GM06990 (cell line): ENCODE measurements around the gene BCAR1.

Experiments
- DNase-seq: peaks from one replicate; pipeline ENCODE4 v3.0.0-alpha.2; 2011; ENCODE audit not compliant: insufficient read length; ENCODE audit errors: extremely low read depth
- H3K27me3 ChIP-seq: replicated peaks from 2 replicates; pipeline ENCODE4 v1.6.0; 2011; ENCODE audit warnings: low read length; ENCODE audit not compliant: control insufficient read depth, insufficient read depth
- H3K36me3 ChIP-seq: 2 replicates; pipeline ENCODE4 v1.5.1; 2011; ENCODE audit warnings: low read length; ENCODE audit not compliant: control insufficient read depth, insufficient read depth
- H3K4me3 ChIP-seq: replicated peaks from 2 replicates; pipeline ENCODE4 v1.5.1; 2011; ENCODE audit warnings: low read depth, mild to moderate bottlenecking, control low read depth, low read length
- TF ChIP-seq, protein P1 (sequence below): IDR thresholded peaks from 2 replicates; pipeline ENCODE4 v1.5.1; 2011; ENCODE audit warnings: low read length, control low read depth, mild to moderate bottlenecking, inconsistent platforms; ENCODE audit not compliant: insufficient read depth, poor library complexity, severe bottlenecking

BCAR1 gene

DNA sequence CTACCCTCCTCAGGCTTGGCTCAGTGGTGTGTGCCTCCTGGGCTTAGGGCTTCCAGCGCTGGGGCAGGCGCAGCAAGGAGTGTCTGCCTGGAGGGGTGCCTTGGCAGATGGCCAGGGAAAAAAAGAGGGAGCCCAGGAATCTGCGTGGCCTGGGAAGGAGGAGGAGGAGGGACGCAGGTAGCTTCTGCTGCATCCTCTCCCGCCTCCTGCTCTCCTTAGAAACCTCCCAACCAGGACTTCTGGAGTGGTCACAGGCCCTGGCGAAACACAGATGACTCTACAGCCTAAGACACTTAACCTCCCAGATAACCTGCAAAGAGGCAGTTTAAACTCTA lies 7.3 kb upstream of the BCAR1 start:
- Histone ChIP-seq H3K27me3 (no peaks in the 10 kb centered on the region), H3K4me3 (no peak overlapping the region), H3K36me3 (no peaks in the 10 kb centered on the region)
- no peak for DNase-seq
- TF ChIP-seq, protein P1, sequence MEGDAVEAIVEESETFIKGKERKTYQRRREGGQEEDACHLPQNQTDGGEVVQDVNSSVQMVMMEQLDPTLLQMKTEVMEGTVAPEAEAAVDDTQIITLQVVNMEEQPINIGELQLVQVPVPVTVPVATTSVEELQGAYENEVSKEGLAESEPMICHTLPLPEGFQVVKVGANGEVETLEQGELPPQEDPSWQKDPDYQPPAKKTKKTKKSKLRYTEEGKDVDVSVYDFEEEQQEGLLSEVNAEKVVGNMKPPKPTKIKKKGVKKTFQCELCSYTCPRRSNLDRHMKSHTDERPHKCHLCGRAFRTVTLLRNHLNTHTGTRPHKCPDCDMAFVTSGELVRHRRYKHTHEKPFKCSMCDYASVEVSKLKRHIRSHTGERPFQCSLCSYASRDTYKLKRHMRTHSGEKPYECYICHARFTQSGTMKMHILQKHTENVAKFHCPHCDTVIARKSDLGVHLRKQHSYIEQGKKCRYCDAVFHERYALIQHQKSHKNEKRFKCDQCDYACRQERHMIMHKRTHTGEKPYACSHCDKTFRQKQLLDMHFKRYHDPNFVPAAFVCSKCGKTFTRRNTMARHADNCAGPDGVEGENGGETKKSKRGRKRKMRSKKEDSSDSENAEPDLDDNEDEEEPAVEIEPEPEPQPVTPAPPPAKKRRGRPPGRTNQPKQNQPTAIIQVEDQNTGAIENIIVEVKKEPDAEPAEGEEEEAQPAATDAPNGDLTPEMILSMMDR: no peak

GRCh38 chr16:75257886-75258806 lies 6.7 kb upstream of the BCAR1 start:
- no peak overlapping the region for H3K4me3 ChIP-seq
- no peak for DNase-seq
- no peaks in the 10 kb centered on the region for H3K36me3 ChIP-seq
- H3K27me3 ChIP-seq: no peaks in the 10 kb centered on the region
- TF ChIP-seq, protein P1: no peak

DNA sequence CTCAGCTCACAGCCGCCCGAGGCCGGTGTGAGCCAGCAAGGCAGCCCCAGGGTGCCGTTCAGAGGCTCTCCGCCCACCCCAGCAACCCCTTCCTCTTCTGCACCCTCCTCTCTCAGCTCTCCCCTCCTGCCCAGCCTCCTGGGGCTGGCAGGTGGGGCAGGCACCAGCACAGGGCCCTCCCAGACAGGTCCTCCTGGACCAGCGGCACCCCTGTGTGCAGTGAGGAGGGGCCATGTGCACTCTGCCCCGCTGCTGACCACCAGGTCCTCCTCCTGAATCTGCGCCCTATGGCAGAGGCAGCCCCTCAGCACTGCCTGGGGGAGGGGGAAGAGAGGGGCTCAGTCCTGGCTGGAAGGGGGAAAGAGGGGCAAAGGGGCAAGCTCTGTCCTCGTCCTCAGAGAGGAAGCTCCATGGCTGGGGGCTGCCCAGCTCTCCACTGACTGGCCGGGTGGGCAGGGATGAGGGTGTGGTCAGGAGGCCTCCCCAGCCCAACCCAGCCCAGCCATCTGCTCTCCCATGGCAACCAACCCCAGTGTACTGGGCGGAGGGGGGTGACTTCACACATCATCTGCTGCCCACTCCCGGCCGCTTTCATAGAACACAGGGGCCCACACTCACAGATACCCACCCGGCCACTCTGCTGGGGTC lies 5.4 kb upstream of the BCAR1 start:
- TF ChIP-seq, protein P1: no peak
- H3K27me3 ChIP-seq: no peaks in the 10 kb centered on the region
- no peak for DNase-seq
- no peak overlapping the region for H3K4me3 ChIP-seq
- H3K36me3 ChIP-seq: no peaks in the 10 kb centered on the region

GRCh38 chr16:75256059-75256571 lies 4.7 kb upstream of the BCAR1 start:
- no peaks in the 10 kb centered on the region for H3K36me3 ChIP-seq
- no peaks in the 10 kb centered on the region for H3K27me3 ChIP-seq
- DNase-seq: no peak
- no peak overlapping the region for H3K4me3 ChIP-seq
- TF ChIP-seq, protein P1: no peak

DNA sequence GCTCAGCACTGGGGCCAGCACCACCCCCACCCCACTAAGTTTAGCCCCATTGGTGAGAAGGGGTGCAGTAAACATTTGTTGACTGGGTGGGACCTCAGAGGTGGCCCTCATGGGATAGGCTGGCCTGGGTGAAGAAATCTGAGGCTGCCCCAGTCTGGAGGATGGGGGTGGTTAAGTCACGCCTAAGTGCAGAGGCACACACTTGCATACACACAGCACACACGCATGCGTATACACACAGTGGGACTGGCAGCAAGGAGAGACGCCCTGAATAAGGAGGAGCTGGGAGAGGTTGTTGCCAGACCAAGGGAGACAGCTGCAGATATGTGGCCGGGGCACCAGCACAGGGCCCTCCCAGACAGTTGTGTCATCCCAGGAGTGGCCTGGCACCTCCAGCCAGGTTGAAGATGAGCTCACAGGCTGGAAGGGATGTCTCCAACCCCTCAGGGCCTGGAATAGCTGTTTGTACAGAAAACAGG lies 3.0 kb upstream of the BCAR1 start:
- no peak for DNase-seq
- Histone ChIP-seq H3K4me3 (no peak overlapping the region), H3K27me3 (no peaks in the 10 kb centered on the region), H3K36me3 (no peaks in the 10 kb centered on the region)
- TF ChIP-seq, protein P1: no peak
